ENCODE data around the gene TOP1.

TOP1 gene

DNA sequence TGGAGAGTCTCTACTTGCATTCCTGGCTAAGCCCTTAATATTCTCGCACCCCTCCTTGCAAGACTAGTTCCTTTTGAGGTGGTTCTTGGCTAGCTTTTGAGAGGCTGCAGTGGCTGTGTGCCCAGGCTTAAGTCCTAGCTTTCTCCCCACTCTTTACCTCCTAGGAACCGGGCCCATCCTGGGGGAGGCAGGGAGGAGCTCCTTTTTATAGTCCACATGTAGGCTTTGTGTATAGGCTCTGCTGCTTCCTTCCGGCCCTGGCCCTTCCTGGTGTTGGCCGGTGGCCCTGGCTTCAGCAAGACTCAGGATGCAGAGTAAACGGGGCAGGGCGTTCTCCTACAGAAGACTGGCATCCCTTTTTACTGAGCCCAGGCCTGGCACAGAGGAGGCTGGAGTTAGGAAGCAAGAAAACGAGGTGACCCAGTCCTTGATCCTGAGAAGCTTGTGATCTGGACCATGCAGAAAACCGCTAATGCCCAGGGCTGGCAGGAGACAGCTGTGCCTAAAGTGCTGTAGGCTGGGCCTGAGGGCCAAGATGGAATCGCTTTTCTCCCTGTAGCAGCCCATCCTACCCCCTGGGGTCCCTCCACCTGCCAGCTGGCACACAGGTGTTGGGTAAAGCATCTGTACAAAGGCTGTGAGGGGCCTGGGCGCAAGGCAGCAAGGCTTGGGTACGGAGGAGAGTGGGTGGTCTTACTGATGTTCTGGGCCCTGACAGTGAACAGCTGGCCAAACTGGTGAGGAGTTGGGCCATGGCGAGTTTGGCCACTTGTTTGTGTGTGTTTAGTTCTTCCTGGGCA is 117.4 kb downstream of the TOP1 start:
- DNase-seq (ENCODE audit: low read depth in 2 of 2) = no peak

DNA sequence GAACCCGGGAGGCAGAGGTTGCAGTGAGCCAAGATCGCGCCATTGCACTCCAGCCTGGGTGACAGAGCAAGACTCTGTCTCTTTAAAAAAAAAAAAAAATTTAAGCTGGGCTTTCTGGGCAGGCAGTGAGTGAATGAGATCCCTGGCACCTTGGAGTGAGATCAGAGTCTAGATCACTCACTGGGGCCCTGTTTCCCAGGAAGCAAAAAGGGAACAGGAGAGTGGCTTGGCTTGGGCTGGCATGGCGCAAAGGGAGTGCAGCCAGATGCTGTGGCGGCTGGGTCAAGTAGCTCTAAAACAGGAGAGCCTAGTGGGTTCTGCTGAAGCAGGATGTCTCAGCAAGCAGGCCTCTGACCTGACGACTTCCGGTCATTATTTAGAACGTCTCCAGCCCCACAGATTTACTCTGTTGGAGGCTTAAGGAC is 119.2 kb downstream of the TOP1 start:
- no peak for DNase-seq (ENCODE audit: low read depth in 2 of 2)

DNA sequence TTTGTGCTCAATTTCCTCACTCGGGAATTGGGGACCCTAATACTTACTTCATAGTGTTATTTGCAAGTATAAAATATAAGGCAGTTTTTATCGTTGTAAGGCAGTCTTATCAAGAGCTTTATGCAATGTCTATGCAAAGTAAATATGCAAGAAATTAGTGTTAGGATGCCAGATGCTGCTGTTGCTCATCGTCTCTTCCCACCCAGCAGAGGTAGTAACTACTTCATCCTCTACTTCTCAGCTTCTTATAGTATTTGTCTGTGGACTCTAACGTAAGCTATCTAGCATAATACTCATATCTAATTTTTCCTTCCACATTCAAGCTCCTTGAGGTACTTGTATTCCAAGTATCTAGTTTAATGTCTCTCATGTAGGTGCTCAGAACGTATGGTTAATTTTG is 120.3 kb downstream of the TOP1 start:
- DNase-seq (ENCODE audit: low read depth in 2 of 2) = no peak

DNA sequence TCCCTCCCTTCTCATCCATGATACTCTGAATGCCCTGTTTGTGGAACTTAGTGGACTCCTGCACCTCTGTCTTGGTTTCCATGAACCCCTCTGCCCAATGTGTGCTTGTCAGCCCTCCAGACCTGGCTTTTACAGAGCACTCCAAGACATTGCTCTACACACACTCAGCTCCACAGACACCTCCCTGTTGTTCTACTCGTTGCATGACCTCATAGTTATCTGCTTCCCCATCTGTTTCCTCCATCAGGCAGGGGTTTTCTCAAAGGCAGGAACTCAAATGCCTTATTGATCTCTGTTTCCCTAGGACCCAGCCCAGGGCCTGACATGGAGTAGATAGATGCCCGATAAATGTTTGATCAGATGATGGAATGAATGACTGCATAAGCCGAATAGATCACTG is 122.0 kb downstream of the TOP1 start:
- DNase-seq (ENCODE audit: low read depth in 2 of 2) = no peak

DNA sequence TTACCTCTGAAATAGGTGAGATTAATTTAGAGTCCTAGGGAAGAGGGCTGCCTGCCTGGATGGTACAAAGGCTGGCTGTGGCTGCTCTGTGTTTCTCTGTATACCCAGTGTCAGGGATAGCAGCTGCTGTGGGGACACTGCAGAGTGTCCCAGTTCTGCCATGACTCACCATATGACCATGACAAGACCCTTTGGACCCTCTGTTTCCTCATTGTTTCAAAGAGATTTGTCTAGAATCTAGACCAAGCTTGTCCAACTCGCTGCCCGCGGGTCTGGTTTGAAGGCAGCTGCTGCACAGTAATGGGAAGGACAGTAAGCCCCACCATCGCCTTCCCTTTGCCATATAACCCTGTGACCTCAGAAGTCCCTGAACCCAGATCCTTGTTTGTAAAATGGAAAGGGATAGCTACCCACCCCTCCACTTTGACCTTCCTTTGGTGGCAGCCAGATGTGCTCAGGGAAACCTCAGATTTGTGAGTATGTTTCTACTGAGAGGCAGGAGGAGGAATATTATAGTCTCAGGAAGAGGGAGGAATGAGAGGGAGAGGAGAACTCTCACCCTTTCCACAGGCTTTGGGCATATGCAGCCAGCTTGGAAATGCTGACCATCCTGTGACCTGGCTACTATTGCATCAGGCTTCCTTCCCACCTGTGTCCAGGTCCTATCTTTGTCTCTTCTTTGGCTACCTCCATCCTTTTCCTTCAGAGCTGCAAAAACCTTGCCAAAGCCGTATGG is 122.7 kb downstream of the TOP1 start:
- no peak for DNase-seq (ENCODE audit: low read depth in 2 of 2)

DNA sequence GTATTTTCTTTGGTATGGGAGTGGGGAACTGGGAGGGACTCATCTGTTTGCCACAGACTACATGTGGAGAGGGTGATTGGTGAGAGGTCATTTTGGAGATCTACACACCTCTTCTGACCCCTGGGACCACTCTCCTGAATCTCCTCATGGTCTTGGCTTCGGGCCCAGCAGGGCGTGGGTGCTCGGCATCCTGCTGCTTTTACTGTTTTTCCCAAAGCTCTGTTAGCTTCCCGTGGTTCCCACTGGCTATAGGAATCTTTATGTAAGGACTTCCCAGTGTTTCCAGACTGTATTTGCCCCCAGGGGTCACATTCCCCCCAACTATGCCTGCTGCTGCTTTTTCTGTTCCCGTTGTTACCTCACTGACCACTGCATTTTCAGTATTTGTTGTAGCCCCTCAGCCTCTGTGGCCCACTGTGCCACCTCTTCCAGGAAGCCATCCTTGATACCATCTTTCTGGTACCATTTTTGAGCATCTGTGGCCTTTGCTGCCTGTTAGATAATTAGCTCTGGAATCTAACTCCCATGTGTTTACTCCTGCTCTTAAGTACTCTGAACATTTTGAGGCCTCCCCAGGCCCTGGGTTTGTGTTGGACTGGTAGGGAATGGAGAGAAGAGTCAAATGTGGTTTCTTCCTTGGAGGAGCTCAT is 123.6 kb downstream of the TOP1 start:
- DNase-seq (ENCODE audit: low read depth in 2 of 2) = no peak

DNA sequence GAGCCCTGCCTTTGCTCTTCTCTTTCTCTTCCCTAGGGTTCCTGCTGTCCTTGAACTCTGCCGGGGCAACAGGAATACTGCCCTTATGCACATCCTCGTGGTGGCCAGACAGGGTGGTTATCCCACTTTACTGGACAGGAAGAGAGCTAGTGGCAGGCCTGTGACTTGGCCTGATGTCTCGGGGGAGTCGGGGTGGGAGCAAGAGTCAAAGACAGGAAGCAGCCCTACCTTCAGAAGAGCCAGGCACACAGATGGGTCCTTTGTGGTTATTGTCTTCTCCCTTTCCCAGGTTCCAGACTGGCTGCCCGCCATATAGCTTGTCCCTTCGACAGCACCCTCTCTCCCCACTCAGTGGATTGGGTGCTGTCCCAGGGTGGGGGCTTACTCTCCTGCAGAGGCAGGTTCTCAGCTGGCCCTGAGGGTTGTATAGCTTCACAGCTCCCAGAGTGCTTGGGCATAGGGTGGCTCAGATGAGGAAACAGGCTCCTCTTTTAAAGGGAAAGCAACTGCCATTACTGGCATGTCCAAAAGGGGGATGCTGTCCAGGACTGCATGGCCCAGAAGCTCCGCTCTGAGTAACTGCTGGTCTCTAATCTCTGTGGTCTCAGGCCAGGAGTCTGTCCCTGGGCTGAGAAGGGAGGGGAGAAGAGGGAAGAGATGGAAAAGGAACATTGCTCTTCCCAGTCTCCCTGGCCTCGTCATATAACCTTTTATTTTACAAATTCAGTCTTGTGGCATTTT is 126.0 kb downstream of the TOP1 start:
- no peak for DNase-seq (ENCODE audit: low read depth in 2 of 2)

DNA sequence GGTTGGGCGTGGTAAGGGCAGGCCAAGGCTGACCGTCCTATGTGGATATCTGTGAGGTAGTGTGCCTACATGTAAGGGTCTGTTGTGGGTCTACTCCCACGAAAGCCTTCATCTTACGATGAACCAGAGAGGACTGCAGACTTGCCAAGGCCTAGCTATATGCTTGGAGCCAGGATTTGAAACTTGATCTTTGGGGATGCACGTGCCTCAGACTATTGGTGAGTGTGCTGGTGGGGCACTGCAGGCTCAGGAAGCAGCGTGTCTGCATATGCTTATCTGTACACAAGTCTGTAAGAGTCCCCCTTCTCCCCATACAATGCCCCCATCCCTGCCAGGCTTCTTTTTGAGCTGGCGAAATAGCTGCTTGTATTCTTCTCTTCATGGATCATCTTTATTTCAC is 126.6 kb downstream of the TOP1 start:
- DNase-seq (ENCODE audit: low read depth in 2 of 2) = no peak

DNA sequence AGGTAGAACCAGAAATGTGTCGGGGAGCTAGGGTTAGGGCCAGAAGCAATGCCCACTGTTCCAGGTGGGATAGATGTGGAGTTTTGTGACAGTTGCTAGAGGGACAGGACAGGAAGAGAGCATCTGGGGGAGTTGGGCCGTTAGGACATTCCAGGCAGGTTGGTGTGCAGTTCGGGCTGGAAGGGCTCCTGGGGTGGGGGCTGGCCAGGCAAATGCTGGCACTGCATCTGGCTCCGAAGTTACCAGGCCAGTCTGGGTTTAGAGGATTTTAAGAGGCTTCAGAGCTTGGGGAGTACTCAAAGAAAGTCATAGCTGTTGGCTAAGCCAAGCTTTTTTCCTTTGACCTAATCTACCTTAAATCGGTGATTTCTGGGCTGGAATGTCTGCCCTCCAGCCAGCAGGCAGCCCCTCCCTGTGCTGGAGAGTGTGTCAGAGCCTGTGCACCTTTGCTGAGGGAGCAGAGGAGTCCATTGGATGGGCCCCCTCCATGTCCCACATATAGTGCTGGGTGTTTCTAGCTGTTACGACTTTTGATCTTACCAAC is 129.5 kb downstream of the TOP1 start:
- no peak for DNase-seq (ENCODE audit: low read depth in 2 of 2)

DNA sequence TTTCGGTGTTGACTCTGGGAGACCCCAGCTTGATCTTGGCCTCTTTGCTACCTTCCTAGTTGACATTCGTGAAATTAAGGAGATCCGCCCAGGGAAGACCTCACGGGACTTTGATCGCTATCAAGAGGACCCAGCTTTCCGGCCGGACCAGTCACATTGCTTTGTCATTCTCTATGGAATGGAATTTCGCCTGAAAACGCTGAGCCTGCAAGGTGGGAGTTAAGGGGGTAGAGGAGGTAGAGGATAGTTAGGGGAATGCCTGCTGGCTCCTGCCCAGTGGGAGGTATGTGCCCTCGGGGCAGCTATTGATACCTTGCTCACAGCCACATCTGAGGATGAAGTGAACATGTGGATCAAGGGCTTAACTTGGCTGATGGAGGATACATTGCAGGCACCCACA is 130.9 kb downstream of the TOP1 start:
- no peak for DNase-seq (ENCODE audit: low read depth in 2 of 2)

DNA sequence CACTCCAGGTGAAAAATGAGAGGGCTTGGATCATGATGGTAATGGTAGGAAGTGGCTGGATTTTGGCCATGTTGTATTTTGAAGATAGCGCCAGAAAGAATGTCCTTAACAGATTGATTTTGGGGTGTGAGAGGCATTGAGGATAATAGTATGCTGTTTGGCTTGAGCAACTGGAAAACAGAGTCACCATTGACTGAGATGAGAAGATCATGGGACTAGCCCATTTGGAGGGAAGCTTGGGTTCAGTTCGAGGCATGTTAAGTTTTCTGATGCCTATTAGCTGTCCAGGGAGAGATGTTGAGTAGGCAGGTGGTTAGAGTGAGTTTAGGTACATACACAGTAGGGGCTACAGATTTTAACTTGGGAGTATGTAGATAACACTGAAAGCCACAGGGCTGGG is 132.1 kb downstream of the TOP1 start:
- no peak for DNase-seq (ENCODE audit: low read depth in 2 of 2)

DNA sequence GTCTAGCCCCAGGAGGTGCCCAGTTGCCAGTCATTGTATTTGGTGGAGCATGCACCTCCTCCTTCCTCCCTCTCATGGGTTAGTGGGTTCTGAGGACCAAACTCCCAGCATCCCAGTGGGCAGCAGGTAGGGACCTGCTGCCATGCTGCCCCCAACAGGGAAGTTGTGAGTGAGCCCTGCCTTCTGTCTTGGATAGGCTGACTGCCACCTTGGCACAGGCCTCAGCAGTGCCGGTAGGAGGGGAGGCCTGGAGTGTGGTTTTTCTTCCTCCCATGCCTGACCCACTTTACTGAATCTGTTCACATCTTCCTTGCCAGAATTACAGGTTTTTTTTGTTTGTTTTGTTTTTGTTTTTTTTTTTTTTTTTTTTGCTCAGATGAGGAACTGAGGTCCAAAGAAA is 133.3 kb downstream of the TOP1 start:
- DNase-seq (ENCODE audit: low read depth in 2 of 2) = no peak

DNA sequence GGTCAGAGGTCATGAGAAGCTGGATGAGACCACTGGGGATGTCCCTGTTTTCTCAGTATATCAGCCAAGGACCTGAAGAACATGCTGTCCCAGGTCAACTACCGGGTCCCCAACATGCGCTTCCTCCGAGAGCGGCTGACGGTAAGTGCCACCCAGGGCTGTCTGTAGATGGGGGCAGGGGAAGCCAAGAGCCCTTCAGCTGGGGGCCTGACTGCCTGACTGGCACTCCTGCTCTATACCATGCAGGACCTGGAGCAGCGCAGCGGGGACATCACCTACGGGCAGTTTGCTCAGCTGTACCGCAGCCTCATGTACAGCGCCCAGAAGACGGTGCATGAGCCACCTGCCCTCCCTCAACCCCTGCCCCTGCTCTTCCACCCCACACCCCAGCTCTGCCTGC is 133.8 kb downstream of the TOP1 start:
- no peak for DNase-seq (ENCODE audit: low read depth in 2 of 2)

DNA sequence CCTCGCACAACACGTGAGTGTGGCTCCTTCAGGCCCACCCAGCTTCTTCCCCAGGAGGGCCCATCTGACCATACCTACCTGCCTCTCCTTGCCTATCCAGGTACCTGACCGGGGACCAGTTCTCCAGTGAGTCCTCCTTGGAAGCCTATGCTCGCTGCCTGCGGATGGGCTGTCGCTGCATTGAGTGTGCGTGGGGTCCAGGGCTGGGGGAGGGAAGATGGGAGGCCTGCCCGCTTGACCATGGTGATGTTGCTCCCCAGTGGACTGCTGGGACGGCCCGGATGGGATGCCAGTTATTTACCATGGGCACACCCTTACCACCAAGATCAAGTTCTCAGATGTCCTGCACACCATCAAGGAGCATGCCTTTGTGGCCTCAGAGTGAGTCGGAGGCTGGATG is 135.2 kb downstream of the TOP1 start:
- no peak for DNase-seq (ENCODE audit: low read depth in 2 of 2)

DNA sequence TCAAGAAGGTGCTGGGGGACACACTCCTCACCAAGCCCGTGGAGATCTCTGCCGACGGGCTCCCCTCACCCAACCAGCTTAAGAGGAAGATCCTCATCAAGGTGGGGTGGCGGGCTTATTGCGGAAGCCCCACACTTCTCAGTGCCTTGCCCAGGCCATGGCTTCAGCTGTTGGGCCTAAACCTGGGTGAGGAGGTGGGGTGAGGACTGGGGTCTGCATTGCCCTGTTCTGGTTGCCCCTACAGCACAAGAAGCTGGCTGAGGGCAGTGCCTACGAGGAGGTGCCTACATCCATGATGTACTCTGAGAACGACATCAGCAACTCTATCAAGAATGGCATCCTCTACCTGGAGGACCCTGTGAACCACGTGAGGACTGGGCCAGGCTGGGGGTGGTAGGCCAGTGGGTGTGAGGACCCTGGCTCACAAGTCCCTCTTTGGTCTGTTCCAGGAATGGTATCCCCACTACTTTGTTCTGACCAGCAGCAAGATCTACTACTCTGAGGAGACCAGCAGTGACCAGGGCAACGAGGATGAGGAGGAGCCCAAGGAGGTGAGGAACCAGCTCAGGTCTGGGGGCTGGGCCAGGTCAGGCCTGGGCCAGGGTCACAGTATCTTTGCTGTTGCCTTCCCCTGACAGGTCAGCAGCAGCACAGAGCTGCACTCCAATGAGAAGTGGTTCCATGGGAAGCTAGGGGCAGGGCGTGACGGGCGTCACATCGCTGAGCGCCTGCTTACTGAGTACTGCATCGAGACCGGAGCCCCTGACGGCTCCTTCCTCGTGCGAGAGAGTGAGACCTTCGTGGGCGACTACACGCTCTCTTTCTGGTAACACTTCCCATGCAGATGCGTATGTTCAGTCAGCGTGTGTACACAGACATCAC is 136.6 kb downstream of the TOP1 start:
- DNase-seq (ENCODE audit: low read depth in 2 of 2) = no peak

DNA sequence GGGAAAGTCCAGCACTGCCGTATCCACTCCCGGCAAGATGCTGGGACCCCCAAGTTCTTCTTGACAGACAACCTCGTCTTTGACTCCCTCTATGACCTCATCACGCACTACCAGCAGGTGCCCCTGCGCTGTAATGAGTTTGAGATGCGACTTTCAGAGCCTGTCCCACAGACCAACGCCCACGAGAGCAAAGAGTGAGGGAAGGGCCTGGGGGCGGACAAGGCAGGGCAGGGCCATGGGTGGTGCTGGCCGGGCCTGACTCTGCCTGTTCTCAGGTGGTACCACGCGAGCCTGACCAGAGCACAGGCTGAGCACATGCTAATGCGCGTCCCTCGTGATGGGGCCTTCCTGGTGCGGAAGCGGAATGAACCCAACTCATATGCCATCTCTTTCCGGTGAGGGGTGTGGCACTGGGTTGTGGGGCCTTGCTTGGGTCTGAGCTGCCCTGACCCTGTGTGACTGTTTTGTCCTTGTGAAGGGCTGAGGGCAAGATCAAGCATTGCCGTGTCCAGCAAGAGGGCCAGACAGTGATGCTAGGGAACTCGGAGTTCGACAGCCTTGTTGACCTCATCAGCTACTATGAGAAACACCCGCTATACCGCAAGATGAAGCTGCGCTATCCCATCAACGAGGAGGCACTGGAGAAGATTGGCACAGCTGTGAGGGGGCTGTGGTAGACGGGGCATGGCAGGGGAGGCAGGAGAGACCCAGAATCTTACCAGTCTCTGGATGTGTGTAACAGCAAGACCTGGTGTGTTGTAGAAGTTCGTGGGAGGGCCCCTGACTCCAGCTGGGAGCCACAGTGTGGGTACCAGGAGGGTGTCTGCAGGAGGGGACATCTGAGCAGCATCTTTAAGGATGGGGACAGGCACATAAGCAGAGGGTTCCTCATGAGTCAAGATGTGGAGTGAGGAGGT is 137.8 kb downstream of the TOP1 start:
- DNase-seq (ENCODE audit: low read depth in 2 of 2) = no peak

DNA sequence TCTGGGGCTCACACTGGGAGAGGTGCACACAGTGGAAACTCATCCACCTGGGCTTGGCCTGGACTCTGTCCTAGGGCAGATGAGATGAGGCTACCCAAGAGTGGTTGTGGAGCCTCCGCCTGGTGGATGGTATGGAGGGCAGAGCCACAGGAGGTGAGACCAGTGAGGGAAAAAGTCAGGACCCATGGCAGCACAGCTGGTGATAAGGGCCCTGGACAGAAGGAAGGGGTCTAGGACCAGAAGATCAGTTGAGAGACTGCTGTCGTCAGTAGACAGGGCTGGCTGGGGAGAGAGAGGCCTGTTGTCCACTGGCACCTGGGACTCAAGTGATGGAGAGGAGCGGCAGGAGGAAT is 138.5 kb downstream of the TOP1 start:
- no peak for DNase-seq (ENCODE audit: low read depth in 2 of 2)

DNA sequence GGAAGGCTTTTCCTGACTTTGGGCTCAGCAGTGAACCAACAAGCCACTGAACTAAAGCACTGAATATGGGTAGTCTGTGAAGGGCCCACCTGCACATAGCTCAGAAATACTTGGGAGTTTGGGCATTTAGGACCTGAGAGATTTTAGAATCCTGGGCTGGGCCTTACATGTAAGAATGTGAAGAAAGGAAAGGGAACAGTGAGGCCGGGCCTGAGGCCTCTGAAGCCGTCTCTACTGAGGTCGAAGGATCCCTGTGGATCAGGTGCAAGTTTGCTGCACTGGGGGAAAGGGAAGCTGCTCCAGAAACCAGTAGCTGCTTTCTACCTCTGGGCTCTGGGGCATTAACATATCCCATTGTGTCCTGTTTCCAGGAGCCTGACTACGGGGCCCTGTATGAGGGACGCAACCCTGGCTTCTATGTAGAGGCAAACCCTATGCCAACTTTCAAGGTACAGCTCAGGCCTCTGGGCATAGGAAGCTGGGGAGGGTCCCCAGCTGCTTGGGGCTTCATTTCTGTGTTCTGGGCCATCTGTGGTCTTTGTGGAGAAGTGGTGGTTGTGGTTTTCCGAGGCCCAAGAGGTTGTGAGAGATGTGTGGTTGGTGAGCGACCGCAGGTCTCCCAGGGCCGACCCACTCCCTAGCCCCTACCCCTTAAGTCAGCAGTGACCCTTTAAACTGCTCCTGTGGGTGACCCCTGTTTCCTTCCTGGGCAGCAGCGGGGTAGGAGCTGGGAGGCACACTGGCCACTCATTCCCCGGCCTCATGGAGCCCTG is 139.0 kb downstream of the TOP1 start:
- DNase-seq (ENCODE audit: low read depth in 2 of 2) = no peak

Data from stimulated activated CD8-positive, alpha-beta memory T cell treated with anti-CD3 and anti-CD28 coated beads, Interleukin-15, amount 100 ng/mL, for 4 hours (primary cell).